Coronary artery (tissue), 2 donors: ENCODE results near the gene FOXK1.

Experiments used
- DNase-seq: peaks from one replicate; pipeline ENCODE4 v3.0.0-alpha.2; 2017; ENCODE audit warnings: low spot score
- H3K27ac ChIP-seq, 2 donors: fragments of 200-600 bp; sonication (generic); one replicate each; pipeline ENCODE4 v1.5.1; 2016 to 2019
- H3K4me3 ChIP-seq: fragments of 200-600 bp; sonication (generic); 2 replicates; pipeline ENCODE4 v1.5.1; 2016; ENCODE audit warnings: mild to moderate bottlenecking, moderate library complexity
- TF ChIP-seq, protein P1 (sequence below): fragments of 200-600 bp; sonication (generic); IDR thresholded peaks from one replicate; pipeline ENCODE4 v1.5.1; 2019; ENCODE audit warnings: antibody characterized with exemption

Gene FOXK1

DNA sequence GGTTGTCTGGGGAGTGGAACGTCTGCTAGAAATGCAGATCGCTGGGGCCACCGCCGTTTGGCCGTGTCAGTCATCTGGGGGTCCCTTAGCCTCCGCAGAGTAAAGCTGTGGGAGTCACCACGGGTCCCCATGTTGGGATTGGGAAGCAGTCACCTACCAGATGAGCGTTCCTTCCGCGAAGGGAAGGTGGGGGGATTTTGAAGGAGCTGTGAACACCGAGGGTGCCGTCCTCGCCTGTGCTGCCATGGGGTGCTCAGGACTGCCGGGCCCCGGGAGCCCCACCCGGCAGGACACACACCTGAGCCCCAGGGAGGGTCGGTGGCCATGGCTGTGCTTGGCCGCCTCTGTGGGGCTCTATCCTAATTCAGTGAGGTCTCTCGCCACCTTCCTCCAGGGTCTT lies 47.2 kb downstream of the FOXK1 start:
- no peak for DNase-seq
- H3K4me3 ChIP-seq, result no peak overlapping the region

DNA sequence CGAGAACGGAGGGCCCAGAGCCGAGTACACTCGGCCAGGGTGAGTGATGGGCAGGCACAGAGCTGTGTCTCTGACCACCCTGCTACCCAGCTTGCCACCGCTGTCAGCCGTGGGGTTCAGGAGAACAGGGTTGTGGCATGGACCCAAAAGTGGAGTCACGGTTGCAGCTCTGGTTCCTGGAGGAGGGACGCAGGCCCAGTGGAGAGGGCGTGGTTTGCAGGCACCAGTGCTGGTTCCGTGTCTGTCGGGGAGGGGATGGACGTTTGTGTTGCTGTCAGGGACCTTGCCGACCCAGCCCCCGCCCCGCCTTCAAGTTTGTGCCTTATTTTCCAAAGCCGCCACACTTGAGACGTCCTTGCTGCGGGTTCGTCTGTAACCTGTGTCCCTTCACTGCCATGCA lies 48.2 kb downstream of the FOXK1 start:
- TF ChIP-seq, protein P1, sequence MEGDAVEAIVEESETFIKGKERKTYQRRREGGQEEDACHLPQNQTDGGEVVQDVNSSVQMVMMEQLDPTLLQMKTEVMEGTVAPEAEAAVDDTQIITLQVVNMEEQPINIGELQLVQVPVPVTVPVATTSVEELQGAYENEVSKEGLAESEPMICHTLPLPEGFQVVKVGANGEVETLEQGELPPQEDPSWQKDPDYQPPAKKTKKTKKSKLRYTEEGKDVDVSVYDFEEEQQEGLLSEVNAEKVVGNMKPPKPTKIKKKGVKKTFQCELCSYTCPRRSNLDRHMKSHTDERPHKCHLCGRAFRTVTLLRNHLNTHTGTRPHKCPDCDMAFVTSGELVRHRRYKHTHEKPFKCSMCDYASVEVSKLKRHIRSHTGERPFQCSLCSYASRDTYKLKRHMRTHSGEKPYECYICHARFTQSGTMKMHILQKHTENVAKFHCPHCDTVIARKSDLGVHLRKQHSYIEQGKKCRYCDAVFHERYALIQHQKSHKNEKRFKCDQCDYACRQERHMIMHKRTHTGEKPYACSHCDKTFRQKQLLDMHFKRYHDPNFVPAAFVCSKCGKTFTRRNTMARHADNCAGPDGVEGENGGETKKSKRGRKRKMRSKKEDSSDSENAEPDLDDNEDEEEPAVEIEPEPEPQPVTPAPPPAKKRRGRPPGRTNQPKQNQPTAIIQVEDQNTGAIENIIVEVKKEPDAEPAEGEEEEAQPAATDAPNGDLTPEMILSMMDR, result no peak
- Histone ChIP-seq H3K27ac (peak overlapping the region in 1 of 2 donors; percentile 13), H3K4me3 (no peak overlapping the region)
- DNase-seq, result no peak

More for the DNA sequence above, 47.2 kb downstream of the FOXK1 start:
- TF ChIP-seq, protein P1, result no peak
- peak overlapping the region in 1 of 2 donors; percentile 11 for H3K27ac ChIP-seq

DNA sequence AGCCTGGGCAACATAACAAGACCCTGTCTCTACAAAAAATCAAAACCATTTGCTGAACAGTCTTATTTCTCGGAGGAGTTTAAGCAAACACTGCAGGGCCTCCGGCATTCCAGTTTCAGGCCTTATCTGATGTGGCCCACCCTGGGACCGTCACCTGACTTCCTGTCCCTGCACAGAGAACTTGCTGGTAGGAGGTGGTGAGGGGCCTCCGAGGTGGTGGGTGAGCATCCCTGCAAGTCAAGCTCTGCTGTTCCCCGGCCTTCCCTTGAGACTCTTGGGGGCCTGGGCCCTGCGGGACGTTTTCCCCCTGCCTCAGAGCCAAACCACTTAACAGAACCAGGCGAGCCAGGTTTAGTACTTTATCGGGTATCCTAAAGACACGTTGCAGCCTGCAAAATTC lies 48.9 kb downstream of the FOXK1 start:
- no peak for DNase-seq
- Histone ChIP-seq H3K4me3 (no peak overlapping the region), H3K27ac (peak overlapping the region in 1 of 2 donors; percentile 9)
- TF ChIP-seq, protein P1, result no peak

DNA sequence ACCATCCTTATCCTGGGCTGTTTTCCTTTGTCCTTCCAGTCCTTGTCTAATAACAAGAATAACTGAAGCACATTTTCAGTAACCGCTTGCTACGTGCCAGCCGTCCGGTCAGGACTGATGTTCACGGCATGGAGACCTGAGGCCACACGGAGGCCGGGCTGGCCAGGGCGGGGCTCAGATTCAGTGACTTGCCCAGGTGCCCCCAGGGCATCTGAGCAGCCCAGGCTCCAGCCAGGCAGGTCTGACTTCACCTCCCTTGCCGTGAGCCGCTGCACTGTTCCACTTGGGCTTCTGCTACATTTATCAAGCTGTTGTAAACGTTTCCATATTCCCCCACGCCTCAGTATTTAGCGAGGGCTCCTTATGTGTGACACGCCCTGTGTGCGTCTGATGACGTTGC lies 49.7 kb downstream of the FOXK1 start:
- TF ChIP-seq, protein P1, result no peak

DNA sequence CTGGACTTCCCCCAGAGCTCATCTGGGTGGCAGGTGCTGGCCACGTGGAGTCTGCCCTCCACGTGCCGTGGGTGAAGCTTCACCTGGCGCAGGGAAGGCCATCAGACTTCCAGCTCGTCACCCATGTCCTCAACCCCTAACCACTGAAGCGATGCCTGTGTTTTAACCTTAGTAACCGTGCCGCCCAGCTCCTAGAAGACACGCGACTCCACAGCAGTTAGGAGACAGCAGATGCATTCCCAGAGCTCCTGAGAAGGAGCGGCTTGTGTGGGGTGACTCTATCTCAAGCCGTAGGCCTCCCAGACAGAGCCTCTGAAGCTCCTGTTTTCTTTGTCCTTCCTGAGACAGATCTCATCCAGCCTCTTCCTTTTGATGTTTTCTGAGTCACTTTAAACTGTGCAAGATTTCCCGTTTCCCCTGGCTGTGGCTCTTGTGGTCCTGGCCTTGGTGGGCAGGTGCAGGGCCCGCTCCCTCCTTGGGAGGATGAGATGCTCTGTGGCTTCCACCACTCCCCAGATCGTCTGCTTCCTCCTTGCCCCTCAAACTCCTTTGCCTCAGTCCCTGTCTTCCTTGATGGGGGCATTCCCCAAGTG lies 51.9 kb downstream of the FOXK1 start:
- TF ChIP-seq, protein P1, result no peak
- no peak for DNase-seq
- no peak overlapping the region for H3K27ac ChIP-seq
- no peak overlapping the region for H3K4me3 ChIP-seq

More for the DNA sequence above, 49.7 kb downstream of the FOXK1 start:
- Histone ChIP-seq H3K4me3 (no peak overlapping the region), H3K27ac (no peak overlapping the region)
- DNase-seq, result no peak

DNA sequence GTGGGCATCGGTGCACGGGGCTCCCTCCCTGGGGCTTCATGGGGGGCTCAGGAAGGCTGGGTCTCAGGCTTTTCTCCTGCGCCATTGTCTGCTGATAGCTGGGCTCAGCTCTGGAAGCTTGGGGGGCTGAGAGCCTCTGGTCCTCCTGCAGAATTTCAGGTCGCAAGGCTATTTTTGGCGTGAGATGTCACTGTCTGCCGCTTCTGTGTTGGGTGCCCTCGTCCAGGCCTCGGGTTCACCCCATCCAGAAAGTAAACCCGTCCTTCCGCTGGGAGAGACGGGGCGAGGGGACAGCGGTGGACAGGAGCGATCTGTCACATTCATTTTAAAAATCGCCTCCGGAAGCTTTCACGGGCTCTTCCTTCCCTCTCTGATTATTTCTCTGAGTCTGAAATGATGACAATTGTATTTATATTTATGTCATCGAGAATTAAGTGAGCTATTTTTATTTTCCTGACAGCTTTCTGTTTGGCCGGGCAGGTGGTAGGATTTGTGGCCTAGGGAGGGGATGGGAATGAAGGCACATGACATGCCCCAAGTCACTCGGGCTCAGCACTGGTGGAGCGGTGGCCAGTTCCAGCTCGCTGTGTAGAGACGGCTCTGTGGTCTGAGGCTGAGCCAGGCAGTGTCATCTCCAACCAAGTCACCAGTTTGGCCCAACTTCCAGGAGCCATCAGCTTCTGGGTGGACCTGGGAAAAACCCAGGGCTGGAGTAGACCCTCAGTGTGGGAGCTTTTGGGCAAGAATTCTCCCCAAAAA lies 52.7 kb downstream of the FOXK1 start:
- DNase-seq, result no peak
- TF ChIP-seq, protein P1, result no peak
- H3K27ac ChIP-seq, result no peak overlapping the region
- no peak overlapping the region for H3K4me3 ChIP-seq

DNA sequence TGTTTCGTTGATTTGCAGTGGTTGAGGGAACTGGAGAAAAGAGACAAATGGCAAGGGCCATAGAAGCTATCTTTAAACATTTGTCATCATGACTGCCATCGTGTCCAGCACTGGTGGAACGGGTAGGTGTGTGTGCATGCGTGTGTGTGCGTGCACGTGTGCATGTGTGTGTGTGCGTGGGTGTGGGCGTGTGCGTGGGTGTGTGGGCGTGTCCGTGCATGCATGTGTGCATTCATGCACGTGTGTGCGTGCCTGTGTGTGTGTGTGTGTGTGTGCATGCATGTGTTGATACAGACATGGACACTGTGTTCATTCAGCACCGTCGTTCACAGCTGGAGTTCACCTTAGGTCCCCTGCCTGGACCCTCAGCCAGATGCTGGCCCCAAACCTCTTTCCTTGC lies 55.2 kb downstream of the FOXK1 start:
- peak overlapping the region in 1 of 2 donors; percentile 20 for H3K27ac ChIP-seq
- no peak for DNase-seq
- TF ChIP-seq, protein P1, result no peak
- no peak overlapping the region for H3K4me3 ChIP-seq
